Measurements from ENCODE around the gene THADA.

THADA gene

DNA sequence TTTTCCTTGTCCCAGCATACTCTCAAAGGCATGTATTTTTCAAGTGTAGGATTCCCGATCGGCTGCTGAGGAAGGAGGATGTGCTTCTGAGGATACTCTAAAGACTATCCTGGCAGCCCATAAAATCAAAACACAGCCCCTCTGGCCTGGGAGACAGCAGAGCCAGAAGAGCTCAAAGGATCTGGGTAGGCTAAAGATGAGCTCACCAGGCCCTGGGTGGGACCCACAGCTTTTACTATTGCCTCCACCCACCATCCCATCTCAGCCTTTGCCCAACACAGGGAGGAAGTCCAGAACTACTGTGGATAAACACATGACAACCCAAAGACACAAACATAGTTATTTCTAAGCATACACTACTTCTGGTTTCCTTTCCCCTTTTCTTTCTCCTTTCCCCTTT is 290.3 kb downstream of the THADA start:
- Histone ChIP-seq H3K36me3 (replicated peaks; ENCODE audit: low read depth, low read length) (peaks cover 5% of the 10 kb centered on the region), H3K27ac (ENCODE audit: low read length) (no peak overlapping the region), H3K9me3 (ENCODE audit: insufficient read depth, low read length) (no peaks in the 10 kb centered on the region), H3K4me2 (ENCODE audit: low read length) (no peak overlapping the region), H3K9ac (ENCODE audit: low read length) (no peak overlapping the region), H3K4me1 (ENCODE audit: low read length) (peaks cover 6% of the 10 kb centered on the region; the same call in 1 of the 2 replicates), H2AFZ (ENCODE audit: low read depth, low read length) (no peak overlapping the region), H3K27me3 (ENCODE audit: low read depth, low read length) (no peaks in the 10 kb centered on the region), H3K79me2 (ENCODE audit: low read length) (no peaks in the 10 kb centered on the region), H4K20me1 (ENCODE audit: insufficient read depth, low read length) (no peaks in the 10 kb centered on the region), H3K4me3 (ENCODE audit: low read length) (no peak overlapping the region)
- TF ChIP-seq EZH2phosphoT487 (IDR thresholded peaks at IDR 0.05; ENCODE audit: low read depth) = no peak
- TF ChIP-seq, protein P1, sequence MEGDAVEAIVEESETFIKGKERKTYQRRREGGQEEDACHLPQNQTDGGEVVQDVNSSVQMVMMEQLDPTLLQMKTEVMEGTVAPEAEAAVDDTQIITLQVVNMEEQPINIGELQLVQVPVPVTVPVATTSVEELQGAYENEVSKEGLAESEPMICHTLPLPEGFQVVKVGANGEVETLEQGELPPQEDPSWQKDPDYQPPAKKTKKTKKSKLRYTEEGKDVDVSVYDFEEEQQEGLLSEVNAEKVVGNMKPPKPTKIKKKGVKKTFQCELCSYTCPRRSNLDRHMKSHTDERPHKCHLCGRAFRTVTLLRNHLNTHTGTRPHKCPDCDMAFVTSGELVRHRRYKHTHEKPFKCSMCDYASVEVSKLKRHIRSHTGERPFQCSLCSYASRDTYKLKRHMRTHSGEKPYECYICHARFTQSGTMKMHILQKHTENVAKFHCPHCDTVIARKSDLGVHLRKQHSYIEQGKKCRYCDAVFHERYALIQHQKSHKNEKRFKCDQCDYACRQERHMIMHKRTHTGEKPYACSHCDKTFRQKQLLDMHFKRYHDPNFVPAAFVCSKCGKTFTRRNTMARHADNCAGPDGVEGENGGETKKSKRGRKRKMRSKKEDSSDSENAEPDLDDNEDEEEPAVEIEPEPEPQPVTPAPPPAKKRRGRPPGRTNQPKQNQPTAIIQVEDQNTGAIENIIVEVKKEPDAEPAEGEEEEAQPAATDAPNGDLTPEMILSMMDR (IDR thresholded peaks at IDR 0.05; ENCODE audit: low read depth, low read length) = no peak

DNA sequence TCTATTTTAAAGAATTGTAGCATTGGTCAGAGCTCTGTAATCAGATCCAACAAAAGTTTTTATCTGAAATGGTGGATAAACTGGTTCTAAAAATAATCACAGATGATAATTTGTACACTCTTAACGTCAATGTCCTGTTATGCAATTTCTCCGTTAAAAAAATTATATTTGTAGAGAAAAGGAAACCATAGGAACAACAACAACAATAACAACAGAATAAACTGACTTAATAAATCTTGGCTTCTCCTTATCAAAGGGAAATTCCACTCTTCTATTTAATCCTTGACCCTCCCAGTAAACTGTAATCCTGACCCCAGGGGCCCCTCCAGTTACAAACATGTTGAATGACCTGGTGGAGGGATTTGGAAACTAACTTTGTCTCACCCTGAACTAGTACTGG is 290.8 kb downstream of the THADA start:
- H3K36me3 ChIP-seq (replicated peaks; ENCODE audit: low read depth, low read length) = peaks cover 5% of the 10 kb centered on the region
- H3K4me2 ChIP-seq (ENCODE audit: low read length) = no peak overlapping the region
- H3K9me3 ChIP-seq (ENCODE audit: insufficient read depth, low read length) = no peaks in the 10 kb centered on the region
- H3K9ac ChIP-seq (ENCODE audit: low read length) = no peak overlapping the region
- peaks cover 6% of the 10 kb centered on the region; the same call in 1 of the 2 replicates for H3K4me1 ChIP-seq (ENCODE audit: low read length)
- no peaks in the 10 kb centered on the region for H4K20me1 ChIP-seq (ENCODE audit: insufficient read depth, low read length)
- TF ChIP-seq EZH2phosphoT487 (IDR thresholded peaks at IDR 0.05; ENCODE audit: low read depth) = no peak
- TF ChIP-seq, protein P1 (IDR thresholded peaks at IDR 0.05; ENCODE audit: low read depth, low read length) = no peak
- no peak overlapping the region for H2AFZ ChIP-seq (ENCODE audit: low read depth, low read length)
- H3K4me3 ChIP-seq (ENCODE audit: low read length) = no peak overlapping the region
- no peaks in the 10 kb centered on the region for H3K79me2 ChIP-seq (ENCODE audit: low read length)
- H3K27ac ChIP-seq (ENCODE audit: low read length) = no peak overlapping the region
- no peaks in the 10 kb centered on the region for H3K27me3 ChIP-seq (ENCODE audit: low read depth, low read length)

DNA sequence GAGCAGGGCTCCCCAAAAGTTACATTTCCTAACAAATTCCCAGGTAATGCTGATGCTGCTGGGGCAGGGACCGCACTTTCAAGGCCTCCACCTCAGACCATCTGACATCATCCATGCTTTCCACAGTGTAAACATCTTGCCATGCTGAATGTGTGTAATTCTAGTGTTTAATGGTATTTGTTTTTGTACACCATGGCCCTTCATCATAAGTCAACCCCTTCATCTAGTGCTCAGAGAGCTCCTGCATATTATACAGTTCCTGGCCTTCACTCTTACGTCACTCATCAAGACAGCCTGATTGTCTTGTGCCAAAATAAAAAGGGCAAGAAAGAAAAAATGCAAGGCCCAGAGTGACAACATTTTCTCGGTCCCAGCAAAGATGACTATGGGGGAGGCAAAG is 291.9 kb downstream of the THADA start:
- Histone ChIP-seq H3K27ac (ENCODE audit: low read length) (no peak overlapping the region), H3K4me1 (ENCODE audit: low read length) (peaks cover 6% of the 10 kb centered on the region; the same call in 1 of the 2 replicates), H3K9me3 (ENCODE audit: insufficient read depth, low read length) (no peaks in the 10 kb centered on the region), H2AFZ (ENCODE audit: low read depth, low read length) (no peak overlapping the region), H3K27me3 (ENCODE audit: low read depth, low read length) (no peaks in the 10 kb centered on the region), H3K4me3 (ENCODE audit: low read length) (no peak overlapping the region), H4K20me1 (ENCODE audit: insufficient read depth, low read length) (no peaks in the 10 kb centered on the region), H3K36me3 (replicated peaks; ENCODE audit: low read depth, low read length) (peaks cover 5% of the 10 kb centered on the region), H3K79me2 (ENCODE audit: low read length) (no peaks in the 10 kb centered on the region), H3K4me2 (ENCODE audit: low read length) (no peak overlapping the region), H3K9ac (ENCODE audit: low read length) (no peak overlapping the region)
- TF ChIP-seq, protein P1 (IDR thresholded peaks at IDR 0.05; ENCODE audit: low read depth, low read length) = no peak
- TF ChIP-seq EZH2phosphoT487 (IDR thresholded peaks at IDR 0.05; ENCODE audit: low read depth) = no peak

DNA sequence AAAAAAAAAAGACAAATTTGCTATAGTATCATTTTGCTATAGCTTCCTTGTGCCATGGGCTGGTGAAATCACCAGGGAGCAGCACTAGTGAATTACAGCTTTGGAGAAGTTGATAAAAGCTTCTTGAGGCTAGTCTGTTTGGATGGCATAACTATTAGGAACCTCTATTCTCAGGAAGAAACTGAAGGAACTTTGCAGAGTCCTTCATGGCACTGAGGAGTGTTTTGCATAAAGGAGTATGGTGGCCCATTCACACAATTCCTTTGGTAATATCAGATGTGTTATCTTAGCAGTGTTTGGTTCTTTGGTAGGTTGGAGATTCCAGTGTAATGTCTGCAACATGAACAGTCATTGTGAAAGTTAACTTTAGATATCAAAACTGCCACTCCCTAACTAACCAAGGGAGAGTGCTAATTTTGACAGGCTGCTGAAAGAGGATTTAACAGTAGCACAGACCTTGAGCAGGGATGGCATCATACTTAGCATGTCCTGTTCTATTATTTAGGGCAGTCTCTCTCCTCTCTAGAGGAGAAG is 292.8 kb downstream of the THADA start:
- Histone ChIP-seq H3K9me3 (ENCODE audit: insufficient read depth, low read length) (no peaks in the 10 kb centered on the region), H3K9ac (ENCODE audit: low read length) (no peak overlapping the region), H4K20me1 (ENCODE audit: insufficient read depth, low read length) (no peaks in the 10 kb centered on the region), H2AFZ (ENCODE audit: low read depth, low read length) (no peak overlapping the region), H3K27ac (ENCODE audit: low read length) (no peak overlapping the region), H3K4me1 (ENCODE audit: low read length) (peaks cover 6% of the 10 kb centered on the region; the same call in 1 of the 2 replicates), H3K27me3 (ENCODE audit: low read depth, low read length) (no peaks in the 10 kb centered on the region), H3K79me2 (ENCODE audit: low read length) (no peaks in the 10 kb centered on the region), H3K4me3 (ENCODE audit: low read length) (no peak overlapping the region), H3K36me3 (replicated peaks; ENCODE audit: low read depth, low read length) (peaks cover 5% of the 10 kb centered on the region), H3K4me2 (ENCODE audit: low read length) (no peak overlapping the region)
- TF ChIP-seq, protein P1 (IDR thresholded peaks at IDR 0.05; ENCODE audit: low read depth, low read length) = no peak
- no peak for TF ChIP-seq EZH2phosphoT487 (IDR thresholded peaks at IDR 0.05; ENCODE audit: low read depth)
